GM21381 (cell line): ENCODE data around the gene C11orf86.

ENCODE experiments used
- ATAC-seq: cut with Tn5 transposase; IDR thresholded peaks from one replicate; pipeline ENCODE4 v1.9.1; 2021; ENCODE audit warnings: mild to moderate bottlenecking, moderate library complexity; ENCODE audit not compliant: unreplicated experiment

The C11orf86 gene

DNA sequence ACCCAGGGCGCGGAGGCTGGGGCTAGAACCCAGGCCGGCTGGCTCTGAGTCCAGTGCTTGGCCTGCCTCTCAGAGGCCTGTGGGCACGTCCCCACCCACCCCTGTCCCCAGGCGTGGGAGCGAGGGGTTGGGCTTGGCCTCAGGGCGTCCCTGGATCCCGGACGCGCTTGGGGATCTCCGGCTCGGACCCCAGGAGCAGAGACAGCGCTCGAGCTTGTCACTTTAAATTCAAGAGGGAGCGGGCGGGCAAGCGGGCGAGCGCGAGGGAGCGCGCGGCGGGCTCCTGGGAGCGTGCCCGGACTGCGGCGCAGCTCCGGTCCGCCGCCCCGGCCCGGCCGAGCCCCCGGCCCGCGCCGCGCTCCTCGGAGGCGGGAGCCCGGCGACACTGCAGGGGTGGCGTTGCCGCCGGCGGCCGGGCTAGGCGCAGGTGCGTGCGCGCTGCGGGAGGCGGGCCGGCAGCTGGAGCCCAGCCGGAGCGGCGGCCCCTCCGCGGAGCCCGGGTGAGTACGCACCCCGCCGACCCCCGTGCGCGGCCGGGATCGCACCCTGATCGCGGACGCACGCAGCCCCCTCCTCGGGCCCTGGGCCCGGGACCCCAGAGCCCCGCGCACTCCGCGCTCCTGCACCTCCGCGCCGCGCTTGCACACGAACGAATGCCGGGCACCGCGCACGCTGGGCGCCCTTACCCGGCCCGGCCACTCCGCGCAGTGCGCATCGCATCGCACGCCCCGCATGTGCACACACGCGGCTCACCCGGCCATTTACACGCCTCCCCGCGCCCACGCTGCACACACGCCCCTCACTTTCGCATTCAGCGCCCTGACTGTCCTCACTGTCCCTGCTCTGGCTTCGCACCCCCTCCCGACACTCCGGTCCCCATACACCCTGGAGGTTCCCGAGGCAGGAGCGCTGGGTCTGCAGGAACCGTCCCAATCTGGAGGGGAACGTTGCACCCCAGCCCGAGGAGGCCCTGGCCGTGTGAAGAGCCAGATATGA lies 48.2 kb downstream of the C11orf86 start, which contains the start of gene SYT12:
Gene SYT12 (plus strand): TSS at position 174 of the 996 bp plus-strand sequence. CDS start 7,011 bp downstream, outside the sequence.
- ATAC-seq: no peak

DNA sequence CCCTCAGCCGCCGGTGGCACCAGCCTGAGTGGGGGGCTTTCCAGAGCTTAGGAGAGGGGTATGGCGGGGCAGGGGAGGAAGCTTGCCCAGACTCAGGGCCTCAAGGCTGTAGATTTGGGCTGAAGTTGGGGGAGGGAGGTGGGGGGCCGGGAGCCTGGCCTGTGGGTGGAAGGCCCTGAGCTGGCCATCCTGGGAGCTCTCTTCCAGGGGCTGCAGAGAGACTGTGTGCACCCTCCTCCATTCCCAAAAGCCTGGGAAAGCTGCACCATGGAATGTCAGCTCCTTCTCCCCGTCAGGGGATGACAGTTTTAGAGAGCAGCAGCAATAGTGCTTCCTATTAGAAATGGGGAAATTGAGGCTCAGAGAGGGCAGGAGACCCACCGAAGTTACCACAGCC lies 48.9 kb downstream of the C11orf86 start:
- no peak for ATAC-seq

DNA sequence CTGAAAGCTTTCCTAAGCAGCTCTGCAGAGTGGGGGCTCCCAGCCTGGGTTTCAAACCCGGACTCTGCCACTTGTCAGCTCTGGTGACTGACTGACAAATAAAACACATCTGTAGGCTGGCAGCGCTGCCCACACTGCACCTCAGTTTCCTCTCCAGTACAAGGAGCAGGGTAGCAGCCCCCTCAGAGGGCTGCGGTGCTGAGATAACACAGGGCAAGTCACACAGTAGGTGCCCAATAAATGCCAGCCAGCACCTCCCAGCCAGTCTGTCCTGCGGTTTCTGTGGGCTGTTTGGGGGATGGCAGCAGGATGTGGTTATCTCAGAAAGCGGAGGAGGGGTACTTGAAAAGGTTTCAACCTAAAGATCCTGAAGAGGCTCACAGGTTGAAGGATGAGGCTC lies 49.3 kb downstream of the C11orf86 start:
- no peak for ATAC-seq

DNA sequence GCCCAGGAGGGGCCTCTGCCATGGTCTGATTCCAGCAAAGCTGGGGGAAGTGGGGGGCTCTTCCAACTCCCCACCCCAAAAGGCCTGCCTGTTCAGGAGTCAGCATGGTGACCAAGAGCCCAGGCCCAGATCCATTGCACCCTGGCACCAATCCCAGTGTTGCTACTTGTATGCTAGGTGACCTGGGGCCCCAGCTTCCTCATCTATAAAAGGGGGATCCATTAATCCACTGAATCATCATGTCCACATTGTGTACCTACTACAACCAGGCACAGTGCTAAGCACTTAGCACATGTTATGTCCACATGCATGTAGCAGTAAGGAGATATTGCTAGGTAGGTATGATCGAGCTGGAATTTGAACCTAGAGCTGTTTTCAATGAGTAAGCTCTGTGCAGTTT lies 49.9 kb downstream of the C11orf86 start:
- ATAC-seq: no peak

DNA sequence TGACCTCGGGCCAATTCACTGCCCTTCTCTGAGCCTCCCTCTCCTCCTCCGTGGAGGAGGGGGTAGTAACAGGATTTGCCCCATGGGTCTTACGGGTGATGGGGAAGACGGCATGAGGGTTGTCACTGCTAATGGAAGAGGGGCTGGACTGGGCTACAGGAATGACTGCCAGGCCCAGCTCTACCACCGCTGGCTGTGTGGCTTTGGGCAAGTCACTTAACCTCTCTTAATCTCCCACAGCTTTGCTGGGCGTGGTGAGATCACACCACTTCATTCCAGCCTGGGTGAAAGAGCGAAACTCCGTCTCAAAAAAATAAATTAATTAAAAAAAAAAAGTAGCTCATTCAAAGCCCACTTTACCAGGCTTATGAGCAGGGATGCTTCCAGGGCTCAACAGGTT lies 50.6 kb downstream of the C11orf86 start:
- ATAC-seq: no peak
